Adrenal gland (tissue), 5 donors: ENCODE results near the gene SLC4A5.

Experiments
- POLR2A ChIP-seq, 2 donors: fragments of 450-650 bp; IDR thresholded peaks; one replicate each; pipeline ENCODE4 v1.6.1; 2017; ENCODE audit warnings: antibody characterized with exemption in 2 of 2, mild to moderate bottlenecking in 2 of 2, moderate library complexity in 1 of 2
- TF ChIP-seq, protein P1 (sequence below), 6 experiments: fragments of 450-650 bp in 4 of 6; fragments of 200-600 bp in 2 of 6; sonication (generic) in 1 of 6; IDR thresholded peaks; 1 replicate in 5 of 6; 2 replicates in 1 of 6; pipeline versions ENCODE4 v1.5.1 to v1.8.0; 2016 to 2021; ENCODE audit warnings: antibody characterized with exemption in 6 of 6, mild to moderate bottlenecking in 2 of 6, moderate library complexity in 1 of 6
- donor health status: DM: no; HTN: no; CAD: no.

DNA sequence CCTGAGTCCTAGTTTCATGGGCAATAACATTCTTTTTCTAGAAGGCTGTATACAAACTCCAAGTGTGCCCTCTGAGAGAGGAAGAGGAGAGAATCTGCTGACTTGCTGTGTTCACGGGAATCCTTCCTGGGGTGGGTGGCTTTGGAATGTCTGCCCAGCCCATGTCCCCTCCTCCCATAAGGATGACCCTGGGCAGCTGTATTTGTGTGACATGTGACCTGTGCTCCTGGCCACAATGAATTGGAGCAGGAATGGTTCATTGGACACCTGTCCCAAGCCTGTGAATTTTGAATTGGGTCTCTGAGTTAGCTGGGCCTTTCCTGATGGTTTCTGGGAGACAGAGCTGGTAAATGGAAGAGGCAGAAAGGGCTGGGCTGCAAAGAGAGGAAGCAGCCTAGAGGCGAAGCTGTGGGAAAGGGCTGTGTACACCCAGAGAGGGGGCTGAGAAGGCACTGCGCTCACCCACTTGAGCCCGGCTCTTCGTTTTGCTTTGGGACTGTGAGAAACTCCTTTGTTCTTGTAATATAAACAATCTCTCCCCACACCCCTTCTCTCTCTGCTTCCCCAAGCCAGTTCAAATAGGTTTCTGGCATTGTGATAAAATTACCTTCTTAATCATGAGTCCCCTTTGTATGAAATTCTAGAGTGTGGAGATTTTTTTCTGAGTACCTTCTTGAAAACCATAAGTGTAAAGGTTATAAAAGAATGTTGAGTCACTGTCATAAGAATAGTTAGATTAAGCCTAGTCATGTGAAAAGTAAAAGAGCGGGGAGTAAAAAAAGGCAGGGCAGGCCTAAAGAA lies 49.8 kb downstream of the SLC4A5 start:
- TF ChIP-seq POLR2A (IDR thresholded peaks at IDR 0.05) = no peak
- TF ChIP-seq, protein P1, sequence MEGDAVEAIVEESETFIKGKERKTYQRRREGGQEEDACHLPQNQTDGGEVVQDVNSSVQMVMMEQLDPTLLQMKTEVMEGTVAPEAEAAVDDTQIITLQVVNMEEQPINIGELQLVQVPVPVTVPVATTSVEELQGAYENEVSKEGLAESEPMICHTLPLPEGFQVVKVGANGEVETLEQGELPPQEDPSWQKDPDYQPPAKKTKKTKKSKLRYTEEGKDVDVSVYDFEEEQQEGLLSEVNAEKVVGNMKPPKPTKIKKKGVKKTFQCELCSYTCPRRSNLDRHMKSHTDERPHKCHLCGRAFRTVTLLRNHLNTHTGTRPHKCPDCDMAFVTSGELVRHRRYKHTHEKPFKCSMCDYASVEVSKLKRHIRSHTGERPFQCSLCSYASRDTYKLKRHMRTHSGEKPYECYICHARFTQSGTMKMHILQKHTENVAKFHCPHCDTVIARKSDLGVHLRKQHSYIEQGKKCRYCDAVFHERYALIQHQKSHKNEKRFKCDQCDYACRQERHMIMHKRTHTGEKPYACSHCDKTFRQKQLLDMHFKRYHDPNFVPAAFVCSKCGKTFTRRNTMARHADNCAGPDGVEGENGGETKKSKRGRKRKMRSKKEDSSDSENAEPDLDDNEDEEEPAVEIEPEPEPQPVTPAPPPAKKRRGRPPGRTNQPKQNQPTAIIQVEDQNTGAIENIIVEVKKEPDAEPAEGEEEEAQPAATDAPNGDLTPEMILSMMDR (IDR thresholded peaks at IDR 0.05) = no peak
